GM21717 (cell line): ENCODE measurements around the gene FTO.

Source experiments
- ATAC-seq: cut with Tn5 transposase; IDR thresholded peaks from one replicate; pipeline ENCODE4 v1.9.1; 2021; ENCODE audit warnings: mild to moderate bottlenecking, moderate library complexity; ENCODE audit not compliant: unreplicated experiment

FTO gene

DNA sequence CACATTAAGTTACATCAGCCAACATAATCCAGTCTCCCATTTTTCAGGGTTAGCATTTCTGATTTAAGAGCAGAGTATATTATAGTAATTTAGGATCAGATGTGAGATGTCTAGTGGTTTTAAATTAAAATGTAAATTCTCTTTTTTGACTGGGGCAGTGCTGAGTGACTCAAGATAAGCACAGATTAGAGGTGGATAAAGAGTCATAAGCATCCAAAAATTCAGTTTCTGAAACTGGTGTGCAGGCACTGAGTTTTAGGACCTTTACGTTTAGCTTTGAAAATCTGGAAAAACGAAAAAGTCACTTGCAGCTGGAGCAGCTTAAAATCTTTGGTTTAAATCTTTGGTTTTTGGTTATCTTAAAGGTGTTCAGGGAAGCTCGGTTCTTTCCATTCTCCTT is 190.7 kb downstream of the FTO start:
- no peak for ATAC-seq

GRCh38 chr16:53895433-53895832 is 191.5 kb downstream of the FTO start:
- no peak for ATAC-seq

DNA sequence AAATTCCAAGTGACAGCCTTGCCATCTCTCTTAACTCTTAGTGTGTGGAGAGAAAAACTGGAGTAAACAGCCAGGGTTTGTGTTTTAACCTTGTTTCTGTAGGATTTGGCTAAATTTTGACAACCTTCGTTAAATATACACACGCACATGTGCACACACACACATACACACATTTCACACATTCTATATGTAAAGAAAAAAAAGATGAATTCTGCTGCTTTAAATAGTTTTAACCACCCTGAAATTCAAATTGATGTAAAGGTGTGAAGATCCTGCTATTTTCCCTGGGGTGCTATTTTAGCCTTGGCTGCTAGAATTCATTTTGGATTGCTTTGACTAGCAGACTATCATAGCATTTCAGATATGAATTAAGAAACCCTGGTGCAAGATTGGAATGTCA is 191.9 kb downstream of the FTO start:
- no peak for ATAC-seq

GRCh38 chr16:53896722-53897121 is 192.8 kb downstream of the FTO start:
- ATAC-seq: no peak

DNA sequence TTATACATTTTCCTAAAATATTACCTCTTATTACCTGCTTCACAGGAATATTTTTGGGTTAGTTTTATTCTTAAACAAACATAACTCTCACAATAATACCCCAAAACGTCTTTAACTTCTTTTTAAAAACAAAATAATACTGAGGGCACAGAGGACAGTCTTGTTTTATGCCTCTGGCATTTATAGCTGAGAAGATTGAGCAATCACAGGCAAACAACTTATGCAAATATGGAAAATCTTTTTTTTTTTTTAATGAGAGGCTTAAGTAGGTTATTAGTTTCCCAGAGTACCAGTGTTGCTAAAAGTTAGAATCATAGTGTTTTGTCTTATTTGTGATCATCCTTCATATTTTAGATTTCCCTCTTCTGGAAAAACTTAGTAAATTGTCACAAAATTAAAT is 195.0 kb downstream of the FTO start:
- ATAC-seq: no peak

GRCh38 chr16:53899431-53899830 is 195.5 kb downstream of the FTO start:
- ATAC-seq: no peak

DNA sequence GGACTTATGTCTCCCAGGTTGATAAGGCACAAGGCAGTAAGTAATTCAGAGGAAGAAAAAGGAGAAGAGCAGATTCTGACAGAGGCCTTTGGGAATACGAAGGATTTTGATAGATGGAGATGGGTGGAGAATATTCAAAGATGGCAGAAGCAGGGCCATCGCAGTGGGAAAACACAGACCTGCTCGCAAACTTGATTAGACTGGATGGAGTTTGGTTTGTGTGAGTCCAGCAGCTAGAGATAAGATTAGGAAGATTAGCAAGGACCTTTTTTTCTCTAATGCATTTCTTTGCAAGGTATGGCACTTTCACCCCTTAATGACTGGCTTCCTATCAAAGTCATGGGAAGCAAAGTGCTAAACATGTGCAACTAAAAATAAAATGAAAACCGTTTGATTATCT is 196.7 kb downstream of the FTO start:
- ATAC-seq: no peak

DNA sequence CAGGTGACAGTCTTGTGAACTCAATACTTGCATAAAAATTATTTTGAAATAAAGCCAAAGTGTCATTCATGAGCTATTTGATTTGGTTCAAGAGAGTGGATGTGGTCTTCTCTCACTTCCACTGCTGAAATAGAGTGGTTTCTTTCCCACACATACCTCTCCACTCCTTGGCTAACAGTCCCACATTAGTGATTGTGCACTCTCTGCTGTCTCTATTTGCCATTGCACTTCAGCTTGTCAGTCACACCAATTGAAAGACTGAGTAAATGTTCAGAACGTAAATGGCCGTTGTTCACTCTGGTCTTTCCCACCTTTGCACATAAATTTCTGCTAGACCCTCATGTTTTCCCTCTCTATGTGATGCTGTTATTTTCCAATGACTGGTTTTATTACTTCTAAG is 197.5 kb downstream of the FTO start:
- ATAC-seq: no peak

DNA sequence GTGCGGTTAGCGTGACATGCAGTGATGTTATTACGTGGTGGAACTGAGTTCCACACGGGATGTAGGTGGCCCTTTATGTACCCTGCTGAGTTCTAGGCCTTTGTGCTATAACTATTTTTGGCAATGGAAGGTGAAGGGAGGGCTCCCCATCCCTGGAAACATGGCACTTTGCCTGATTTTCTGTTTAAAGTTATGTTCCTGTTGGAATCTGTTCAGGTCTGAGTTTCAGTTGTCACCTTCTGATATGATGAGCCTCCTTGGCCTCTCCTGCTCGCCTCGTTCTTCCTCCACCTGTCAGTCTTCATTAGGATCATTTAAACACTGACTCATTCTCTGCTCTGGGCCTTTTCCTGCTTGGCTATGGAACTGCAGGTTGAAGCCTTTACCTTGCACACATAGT is 200.6 kb downstream of the FTO start:
- ATAC-seq: no peak

DNA sequence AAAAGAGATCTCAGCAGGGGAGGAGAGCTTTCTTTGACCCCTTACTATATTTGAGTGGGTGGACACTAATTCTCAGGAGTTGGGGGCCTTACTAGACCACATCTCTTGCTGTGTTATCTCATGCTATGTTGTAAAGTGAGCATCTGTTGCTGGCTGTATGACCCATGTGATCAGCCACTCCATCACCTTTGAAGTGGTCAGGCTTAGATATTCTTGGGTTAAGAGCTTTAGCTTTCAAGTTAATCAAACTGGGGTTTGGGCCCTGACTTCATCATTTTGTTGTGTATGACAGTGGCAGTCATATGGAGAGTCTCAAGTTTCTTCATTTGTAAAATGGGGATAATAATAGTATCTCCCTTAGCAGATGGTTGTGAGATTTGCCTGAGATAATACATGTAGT is 201.1 kb downstream of the FTO start:
- ATAC-seq: no peak

- ATAC-seq: no peak
Observed at GRCh38 chr16:53908731-53909130, 204.8 kb downstream of the FTO start.

- ATAC-seq: no peak
Observed at GRCh38 chr16:53910990-53911389, 207.0 kb downstream of the FTO start.

DNA sequence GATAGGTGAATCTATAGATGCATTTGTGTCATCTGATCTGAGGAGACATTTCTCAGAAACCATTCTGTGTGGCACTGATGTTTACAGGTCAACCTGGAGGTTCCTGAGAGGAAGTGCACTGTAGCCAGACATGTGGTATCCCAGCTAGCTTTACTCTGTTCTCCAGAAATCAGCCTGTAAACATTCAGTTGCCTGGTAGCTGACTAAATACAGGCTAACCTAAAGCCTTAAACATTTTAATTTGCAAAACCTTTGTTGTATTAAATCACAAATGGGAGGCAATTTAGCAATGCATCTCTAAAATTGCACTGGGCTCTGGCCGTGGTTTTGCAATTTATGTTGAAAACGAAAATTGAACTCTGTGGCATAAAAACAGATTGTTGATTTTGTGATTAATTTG is 207.6 kb downstream of the FTO start:
- no peak for ATAC-seq

DNA sequence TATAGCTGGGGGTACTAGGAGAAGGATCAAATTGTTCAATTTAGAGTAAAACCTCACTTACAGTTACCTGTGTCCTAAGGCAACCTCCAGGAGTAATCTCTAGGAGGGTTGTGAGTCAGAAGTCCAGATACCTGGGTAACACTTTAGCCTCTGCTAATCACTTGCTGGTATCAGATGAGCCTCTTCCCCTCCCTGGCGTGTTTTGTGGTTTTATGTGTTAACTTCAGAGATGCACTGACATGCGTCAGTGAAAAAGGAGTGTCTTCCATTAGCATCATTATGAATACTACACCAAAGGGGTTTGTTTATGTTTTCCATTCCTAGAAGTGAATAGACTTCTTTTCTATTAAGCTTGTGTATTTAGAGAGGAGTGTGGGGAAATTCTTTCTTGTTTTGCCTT is 208.2 kb downstream of the FTO start:
- no peak for ATAC-seq

- ATAC-seq: no peak
Observed at GRCh38 chr16:53913099-53913870, 209.3 kb downstream of the FTO start.

DNA sequence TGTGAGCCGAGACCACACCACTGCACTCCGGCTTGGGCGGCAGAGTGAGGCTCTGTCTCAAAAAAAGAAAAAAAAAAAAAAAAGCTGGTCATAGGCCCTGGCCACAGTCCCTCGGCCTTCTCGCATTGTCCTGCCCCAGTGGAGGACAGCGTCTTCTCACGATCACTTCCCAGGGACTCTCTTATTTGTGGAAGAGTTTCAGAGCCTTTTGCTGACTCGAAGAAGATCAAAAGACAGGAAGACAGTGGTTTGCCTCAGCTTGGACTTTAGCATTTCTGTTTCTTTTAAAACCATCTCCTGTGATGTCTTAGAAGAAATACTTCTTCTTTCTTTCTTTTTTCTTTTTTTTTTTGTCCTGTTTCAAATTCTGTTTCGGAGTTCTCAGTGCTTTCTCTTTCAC is 210.0 kb downstream of the FTO start:
- no peak for ATAC-seq

GRCh38 chr16:53914736-53915135 is 210.8 kb downstream of the FTO start:
- no peak for ATAC-seq

GRCh38 chr16:53915452-53916160 is 211.7 kb downstream of the FTO start:
- ATAC-seq: no peak

DNA sequence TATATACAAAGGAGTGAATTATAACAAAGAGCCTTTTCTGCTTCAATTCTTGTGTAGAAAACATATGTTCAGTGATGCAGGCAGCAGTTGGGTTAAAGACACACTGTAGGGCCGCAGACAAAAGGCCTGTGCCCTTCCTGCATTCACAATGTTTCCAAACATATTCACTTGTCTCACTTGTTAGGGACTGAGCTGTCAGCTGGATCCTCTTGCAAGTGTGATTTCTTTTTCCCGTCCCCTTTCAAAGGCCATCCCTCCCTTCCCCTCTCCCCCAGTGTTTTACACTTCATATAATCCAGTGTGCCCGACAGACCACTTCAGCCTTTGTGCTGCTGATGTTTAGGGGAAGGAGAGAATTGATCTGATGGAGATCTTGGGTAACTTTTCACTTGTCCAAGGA is 217.0 kb downstream of the FTO start:
- no peak for ATAC-seq

- ATAC-seq: no peak
Observed at GRCh38 chr16:53922067-53922806, 218.3 kb downstream of the FTO start.

DNA sequence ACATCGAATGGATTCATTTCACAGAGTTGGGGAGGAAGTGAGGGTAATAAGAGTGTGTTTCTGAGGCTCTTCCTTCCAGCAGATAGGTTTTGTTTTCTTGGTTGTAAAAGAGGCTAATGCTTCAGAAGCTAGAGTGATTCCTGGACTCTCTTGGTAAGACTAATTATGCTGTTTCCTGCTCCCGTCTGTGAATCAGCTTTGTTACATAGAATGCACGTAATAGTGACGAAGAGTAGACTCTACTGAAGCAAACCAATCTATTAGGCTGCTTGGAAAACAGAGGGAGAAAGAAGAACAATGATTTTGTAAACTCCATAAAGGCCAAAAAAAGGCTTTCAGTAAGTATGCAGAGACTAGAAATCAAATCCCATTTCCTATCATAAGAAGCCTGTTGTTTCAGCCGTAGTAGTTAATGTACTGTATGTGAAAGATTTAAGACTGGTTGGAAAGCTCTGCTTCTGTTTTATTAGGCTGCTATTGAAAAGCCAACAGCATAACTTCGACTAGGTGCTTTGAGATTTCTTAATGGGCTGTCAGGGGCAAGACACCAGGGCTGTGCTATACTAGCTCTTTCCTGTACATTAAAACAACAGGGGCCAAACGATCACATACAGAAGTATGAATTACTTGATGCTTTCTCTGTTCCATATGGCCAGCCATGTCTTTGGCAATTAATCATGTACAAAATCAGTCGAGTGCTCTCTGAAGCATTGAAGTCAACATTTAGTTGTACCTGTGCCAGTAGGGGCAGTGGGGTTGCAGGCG is 219.0 kb downstream of the FTO start:
- ATAC-seq: no peak
